Suprapubic skin (tissue), 4 donors: ENCODE data around the gene SLC46A1. TPM values are rescaled to one million over a fixed set of nuclear protein-coding genes. Genes with fewer than 3 reads are reported as not detected.

Source experiments
- DNase-seq, 2 donors: peaks; one replicate each; pipeline ENCODE4 v3.0.0-alpha.2; 2019; ENCODE audit warnings: low spot score in 2 of 2
- H3K27ac ChIP-seq: fragments of 200-600 bp; sonication (generic); one replicate; pipeline ENCODE4 v1.5.1; 2019
- H3K27me3 ChIP-seq: fragments of 200-600 bp; sonication (generic); one replicate; pipeline ENCODE4 v1.5.1; 2019
- H3K36me3 ChIP-seq: fragments of 200-600 bp; sonication (generic); one replicate; pipeline ENCODE4 v1.5.1; 2019
- H3K4me1 ChIP-seq: fragments of 200-600 bp; sonication (generic); one replicate; pipeline ENCODE4 v1.5.1; 2019
- H3K4me3 ChIP-seq: fragments of 200-600 bp; sonication (generic); one replicate; pipeline ENCODE4 v1.5.1; 2019; ENCODE audit warnings: mild to moderate bottlenecking
- H3K9me3 ChIP-seq: fragments of 200-600 bp; sonication (generic); one replicate; pipeline ENCODE4 v1.5.1; 2019
- CTCF ChIP-seq, 2 donors: fragments of 200-600 bp in 1 of 2; fragments of 450-650 bp in 1 of 2; sonication (generic) in 1 of 2; IDR thresholded peaks; one replicate each; pipeline ENCODE4 v1.5.1; 2016 to 2019; ENCODE audit warnings: antibody characterized with exemption in 2 of 2, mild to moderate bottlenecking in 1 of 2, moderate library complexity in 1 of 2
- EP300 ChIP-seq: sonication (generic); formaldehyde crosslinking; IDR thresholded peaks from one replicate; pipeline ENCODE4 v1.6.1; 2017; ENCODE audit warnings: antibody characterized with exemption
- POLR2A ChIP-seq, 2 donors: fragments of 450-650 bp; IDR thresholded peaks; one replicate each; pipeline ENCODE4 v1.6.1; 2017; ENCODE audit warnings: antibody characterized with exemption in 2 of 2, mild to moderate bottlenecking in 2 of 2, moderate library complexity in 2 of 2
- POLR2AphosphoS5 ChIP-seq, 3 donors: sonication (generic); formaldehyde crosslinking; IDR thresholded peaks; one replicate each; pipeline ENCODE4 v1.6.1; 2017; ENCODE audit warnings: antibody characterized with exemption in 3 of 3
- WGBS: methylation state at CpG from one replicate; pipeline ENCODE4 v1.1.5; 2018; 5-methylcytosine and 5-hydroxymethylcytosine counted together
- total RNA-seq, 4 donors: library from RNA; depleted of rRNA; stranded (reverse); fragments of >200 nt; gene quantifications; one replicate each; pipeline ENCODE4 v1.1.0, GENCODE V29; 2016

SLC46A1 gene
- total RNA-seq, 4 donors from 2014 or later: 2.1 to 8.5 (median 3.5) TPM

DNA sequence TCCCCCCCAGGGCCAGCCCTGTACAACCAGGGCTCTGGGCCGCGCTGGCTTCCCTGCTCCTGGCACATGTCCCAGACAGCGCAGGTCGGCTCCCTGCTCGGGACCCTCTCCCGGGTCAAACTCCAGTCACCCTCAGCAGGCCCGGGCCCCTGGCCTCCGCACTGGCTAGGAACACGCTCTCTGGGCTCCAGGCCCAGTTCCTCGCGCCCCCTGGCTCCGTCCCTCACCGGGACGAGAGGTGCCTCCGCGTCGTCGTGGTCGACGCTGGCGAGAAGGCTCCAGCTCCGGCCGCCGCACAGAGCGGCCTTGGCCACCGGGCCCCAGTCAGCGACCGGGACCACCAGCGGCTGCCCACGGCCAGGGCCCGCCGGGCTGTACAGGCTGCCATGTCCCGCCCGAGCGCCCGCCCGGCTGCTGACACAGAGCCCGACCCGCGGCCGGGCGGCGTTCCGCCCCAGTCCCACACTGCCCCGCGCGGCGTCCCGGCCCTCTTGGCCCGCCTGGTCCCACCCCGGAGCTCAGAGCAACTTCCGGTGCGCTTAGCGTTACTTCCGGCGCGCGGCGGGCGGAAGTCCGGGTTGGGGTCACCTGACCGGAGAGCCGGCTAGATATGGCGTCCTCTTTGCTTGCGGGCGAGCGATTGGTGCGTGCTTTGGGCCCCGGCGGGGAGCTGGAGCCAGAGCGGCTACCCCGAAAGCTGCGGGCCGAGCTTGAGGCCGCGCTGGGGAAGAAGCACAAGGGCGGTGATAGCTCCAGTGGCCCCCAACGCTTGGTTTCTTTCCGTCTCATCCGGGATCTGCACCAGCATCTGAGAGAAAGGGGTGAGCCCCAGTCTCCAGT, 48.7 kb downstream of the SLC46A1 start, which contains the start of gene POLDIP2:
POLDIP2 (minus strand) TSS at position 467 of the 840 bp plus-strand sequence; CDS start at position 388, 79 bp downstream.
- WGBS: 0% methylated on average over 15 of the region's 80 CpGs
- Histone ChIP-seq H3K27ac (peak within 1 kb of the TSS; percentile 87), H3K27me3 (no peaks in the 10 kb centered on the region), H3K9me3 (no peaks in the 10 kb centered on the region), H3K4me3 (peak within 1 kb of the TSS; percentile 89), H3K36me3 (peaks cover 61% of the 10 kb centered on the region), H3K4me1 (peaks cover 23% of the 10 kb centered on the region)
- peak; percentile 96 to 97 for DNase-seq
- TF ChIP-seq EP300 (no peak), POLR2A (IDR thresholded peaks at IDR 0.05) (peak; percentile 72 to 94), POLR2AphosphoS5 (IDR thresholded peaks at IDR 0.05) (peak in 2 of 3 donors; percentile 84 to 93)

GRCh38 chr17:28350271-28350670, 55.7 kb downstream of the SLC46A1 start:
- Histone ChIP-seq H3K27me3 (no peaks in the 10 kb centered on the region), H3K36me3 (peaks cover 99% of the 10 kb centered on the region), H3K4me3 (no peak overlapping the region), H3K9me3 (no peaks in the 10 kb centered on the region), H3K4me1 (peaks cover 11% of the 10 kb centered on the region), H3K27ac (no peak overlapping the region)
- DNase-seq: no peak
- TF ChIP-seq CTCF (IDR thresholded peaks at IDR 0.05) (no peak), POLR2AphosphoS5 (IDR thresholded peaks at IDR 0.05) (no peak), EP300 (no peak), POLR2A (IDR thresholded peaks at IDR 0.05) (no peak)
- WGBS: 87% methylated on average over 7 of the region's 7 CpGs

- Histone ChIP-seq H3K27me3 (no peaks in the 10 kb centered on the region), H3K4me1 (peaks cover 11% of the 10 kb centered on the region), H3K27ac (no peak overlapping the region), H3K36me3 (peaks cover 99% of the 10 kb centered on the region), H3K9me3 (no peaks in the 10 kb centered on the region), H3K4me3 (no peak overlapping the region)
- TF ChIP-seq POLR2AphosphoS5 (IDR thresholded peaks at IDR 0.05): no peak
- TF ChIP-seq CTCF (IDR thresholded peaks at IDR 0.05): no peak
- no peak for TF ChIP-seq EP300
- TF ChIP-seq POLR2A (IDR thresholded peaks at IDR 0.05): no peak
- no peak for DNase-seq
- WGBS: 40% methylated on average over 2 of the region's 3 CpGs
Observed at GRCh38 chr17:28348979-28349378, 57.0 kb downstream of the SLC46A1 start.

GRCh38 chr17:28347261-28347891, 58.6 kb downstream of the SLC46A1 start:
- no peak for DNase-seq
- H3K27me3 ChIP-seq: no peaks in the 10 kb centered on the region
- no peaks in the 10 kb centered on the region for H3K9me3 ChIP-seq
- H3K36me3 ChIP-seq: peaks cover 100% of the 10 kb centered on the region
- WGBS: 76% methylated on average over 7 of the region's 8 CpGs
- H3K4me3 ChIP-seq: no peak overlapping the region
- peak overlapping the region; percentile 6 for H3K27ac ChIP-seq
- peaks cover 11% of the 10 kb centered on the region for H3K4me1 ChIP-seq
- TF ChIP-seq CTCF (IDR thresholded peaks at IDR 0.05) (no peak), POLR2A (IDR thresholded peaks at IDR 0.05) (no peak)

- TF ChIP-seq EP300 (no peak), POLR2A (IDR thresholded peaks at IDR 0.05) (no peak), POLR2AphosphoS5 (IDR thresholded peaks at IDR 0.05) (no peak), CTCF (IDR thresholded peaks at IDR 0.05) (no peak)
- H3K4me1 ChIP-seq: peaks cover 11% of the 10 kb centered on the region
- no peaks in the 10 kb centered on the region for H3K27me3 ChIP-seq
- H3K4me3 ChIP-seq: no peak overlapping the region
- WGBS: 68% methylated on average over 7 of the region's 7 CpGs
- H3K9me3 ChIP-seq: no peaks in the 10 kb centered on the region
- no peak for DNase-seq
- no peak overlapping the region for H3K27ac ChIP-seq
- peaks cover 100% of the 10 kb centered on the region for H3K36me3 ChIP-seq
Observed at GRCh38 chr17:28346746-28347246, 59.2 kb downstream of the SLC46A1 start.
